H4 (cell line): ENCODE measurements around the gene CAPN14. TPM values are rescaled to one million over a fixed set of nuclear protein-coding genes. Genes with fewer than 3 reads are reported as not detected.
"Not testable (repeated sequence)": the region's sequence is repeated elsewhere in the genome, so short reads cannot be mapped to it uniquely, and the experiment has no call there.

Experiments
- DNase-seq: peaks from one replicate; pipeline ENCODE4 v3.0.0-alpha.2; 2015; ENCODE audit warnings: low spot score
- total RNA-seq: library from RNA; depleted of rRNA; stranded (reverse); fragments of >200 nt; shearing (Covaris generic); gene quantifications from 2 replicates; pipeline ENCODE4 v1.2.3, GENCODE V29; 2014

CAPN14 gene
- total RNA-seq, 1 experiment from 2014 or later, result 0.14 TPM

DNA sequence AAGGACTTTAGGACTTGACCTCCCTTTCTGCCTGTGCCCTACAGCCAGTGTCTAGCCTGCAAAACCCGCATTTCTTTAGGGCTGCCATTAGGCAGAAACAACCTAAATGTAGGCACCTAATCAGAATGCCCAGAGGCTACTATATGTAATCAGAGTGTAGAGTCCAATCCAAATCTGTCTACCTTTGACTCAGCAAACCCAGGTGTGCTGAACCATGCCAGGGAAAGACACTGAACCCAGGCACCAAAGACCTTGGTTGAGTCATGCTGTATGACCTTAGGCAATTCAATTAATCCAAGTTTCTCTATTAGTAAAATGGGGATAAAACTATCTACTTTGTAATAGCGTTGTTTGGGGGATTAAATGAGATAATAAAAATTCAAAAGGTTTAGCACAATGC lies 20.7 kb downstream of the CAPN14 start:
- DNase-seq, result no peak

GRCh38 chr2:31193806-31194205 lies 23.5 kb downstream of the CAPN14 start:
- DNase-seq, result no peak

GRCh38 chr2:31192851-31193392 lies 24.4 kb downstream of the CAPN14 start:
- DNase-seq, result no peak

GRCh38 chr2:31192396-31192795 lies 24.9 kb downstream of the CAPN14 start:
- DNase-seq, result no peak

GRCh38 chr2:31191931-31192330 lies 25.4 kb downstream of the CAPN14 start:
- no peak for DNase-seq

DNA sequence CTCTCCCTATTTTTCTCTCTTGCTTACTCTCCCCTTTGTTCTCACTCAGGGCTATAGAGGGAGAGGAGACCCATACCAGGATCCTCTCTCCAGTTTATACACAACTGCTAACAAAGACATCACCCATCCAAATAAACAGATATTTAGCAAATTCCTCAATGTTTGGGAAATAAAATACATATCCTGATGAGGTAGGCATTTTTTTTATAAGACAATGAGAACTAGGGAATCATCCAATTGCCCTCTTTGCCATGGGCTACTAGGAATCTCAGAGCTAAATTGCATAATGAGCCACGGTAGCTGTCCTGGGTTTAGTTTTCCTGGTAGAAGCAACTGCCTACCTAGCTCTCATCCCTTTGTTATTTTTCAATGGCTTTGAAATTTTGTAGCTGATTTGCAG lies 27.1 kb downstream of the CAPN14 start:
- DNase-seq, result no peak

DNA sequence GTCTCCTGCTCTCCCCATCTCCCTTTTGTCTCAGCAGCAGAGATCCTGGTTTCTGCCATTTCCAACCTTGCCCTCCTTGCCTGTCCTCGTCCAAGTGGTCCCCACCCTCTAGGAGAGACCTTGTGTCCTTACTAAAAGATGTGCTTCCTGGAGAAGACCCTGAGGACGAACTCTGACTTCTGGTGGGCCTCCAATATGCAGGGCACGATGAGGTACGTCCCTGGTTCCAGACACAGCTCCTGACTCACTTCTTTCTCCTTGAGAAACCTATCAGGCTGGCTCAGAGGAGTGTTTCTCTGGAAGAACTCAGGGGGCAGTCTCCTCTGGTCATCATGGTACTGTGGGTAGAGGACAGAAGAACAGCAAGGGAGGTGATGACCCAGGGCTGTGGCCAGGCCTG lies 28.2 kb downstream of the CAPN14 start:
- DNase-seq, result no peak

- DNase-seq, result no peak
These were observed 29.2 kb downstream of the CAPN14 start for GRCh38 chr2:31188131-31188530.

DNA sequence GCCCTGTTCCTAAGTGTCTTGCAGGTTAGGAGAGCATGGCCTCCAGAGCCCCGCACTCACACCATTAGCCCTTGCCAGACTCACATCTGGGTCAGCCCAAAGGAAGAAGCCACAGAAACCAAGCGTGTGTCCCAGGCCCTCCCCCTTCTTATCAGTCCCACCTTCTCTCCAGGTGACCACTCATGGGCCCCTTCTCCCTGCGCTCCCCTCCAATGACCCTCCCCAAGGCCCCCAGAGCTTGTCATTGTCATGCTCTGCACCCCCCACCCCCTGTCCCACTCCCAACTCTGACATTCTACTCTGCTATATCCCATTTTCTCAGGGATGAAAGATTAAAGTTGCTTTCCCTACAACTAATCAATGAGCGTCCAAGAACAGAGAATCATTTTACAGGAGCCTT lies 30.1 kb downstream of the CAPN14 start:
- no peak for DNase-seq

DNA sequence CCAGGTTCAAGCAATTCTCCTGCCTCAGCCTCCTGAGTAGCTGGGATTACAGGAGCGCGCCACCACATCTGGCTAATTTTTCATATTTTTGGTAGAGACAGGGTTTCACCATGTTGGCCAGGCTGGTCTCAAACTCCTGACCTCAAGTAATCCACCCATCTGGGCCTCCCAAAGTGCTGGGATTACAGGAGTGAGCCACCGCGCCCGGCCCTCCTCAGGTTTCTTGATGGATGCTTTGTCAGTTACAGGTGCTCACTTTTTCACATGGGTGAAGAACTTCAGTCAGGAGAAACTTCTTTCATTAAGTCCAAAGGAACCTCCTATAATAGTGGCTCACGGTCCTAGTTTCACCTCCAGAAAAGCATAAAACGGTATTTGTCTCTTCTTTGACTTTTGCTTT lies 33.3 kb downstream of the CAPN14 start:
- not testable (repeated sequence) for DNase-seq

DNA sequence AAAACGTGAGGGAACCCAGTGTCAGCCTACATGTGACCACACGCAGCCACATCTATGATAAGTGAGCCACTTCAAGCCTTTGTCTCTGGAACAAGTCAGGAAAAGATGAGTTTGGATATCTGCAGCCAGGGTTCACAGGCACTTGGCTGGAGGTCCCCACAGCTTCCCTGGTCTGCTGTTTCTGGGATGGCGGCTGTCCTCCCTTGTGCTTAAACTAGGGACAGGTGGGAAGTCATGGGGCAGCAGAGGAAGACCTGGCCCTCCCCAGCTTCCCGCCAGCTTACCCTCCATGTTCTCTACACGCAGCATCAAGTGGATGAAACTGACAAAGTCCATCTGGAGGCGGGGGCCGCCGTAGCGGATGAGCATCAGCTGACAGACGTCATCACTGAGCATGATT lies 40.6 kb downstream of the CAPN14 start:
- DNase-seq, result no peak

- DNase-seq, result no peak
These were observed 46.2 kb downstream of the CAPN14 start for GRCh38 chr2:31171142-31171541.

- DNase-seq, result peak; percentile 60
These were observed 47.1 kb downstream of the CAPN14 start for GRCh38 chr2:31170071-31170698.

- DNase-seq, result no peak
These were observed 49.0 kb downstream of the CAPN14 start for GRCh38 chr2:31168291-31168690.

- no peak for DNase-seq
These were observed 50.4 kb downstream of the CAPN14 start for GRCh38 chr2:31166925-31167324.

- DNase-seq, result no peak
These were observed 54.2 kb downstream of the CAPN14 start for GRCh38 chr2:31163011-31163539.

GRCh38 chr2:31161637-31162036 lies 55.7 kb downstream of the CAPN14 start:
- no peak for DNase-seq

- DNase-seq, result no peak
These were observed 65.8 kb downstream of the CAPN14 start for GRCh38 chr2:31151501-31151900.

- DNase-seq, result no peak
These were observed 67.1 kb downstream of the CAPN14 start for GRCh38 chr2:31150120-31150670.

DNA sequence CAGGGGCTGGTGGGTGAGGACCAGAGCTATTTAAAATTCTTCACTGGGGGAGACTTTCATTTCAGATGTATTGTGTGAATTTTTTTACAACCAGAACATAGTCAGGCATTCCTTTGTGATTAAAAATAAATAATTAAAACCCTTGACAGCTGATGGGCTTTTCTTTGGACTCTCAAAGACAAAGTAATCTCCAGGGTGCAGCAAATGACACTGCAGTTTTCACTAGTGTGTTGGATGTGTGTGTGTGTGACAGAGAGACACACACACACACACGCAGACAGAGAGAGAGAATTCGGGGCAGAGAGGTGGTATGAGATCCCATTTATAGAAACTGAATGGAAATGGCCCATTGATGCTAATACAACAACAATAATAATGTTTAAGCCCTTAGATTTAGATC lies 68.8 kb downstream of the CAPN14 start:
- no peak for DNase-seq

GRCh38 chr2:31147645-31148044 lies 69.7 kb downstream of the CAPN14 start:
- DNase-seq, result no peak

DNA sequence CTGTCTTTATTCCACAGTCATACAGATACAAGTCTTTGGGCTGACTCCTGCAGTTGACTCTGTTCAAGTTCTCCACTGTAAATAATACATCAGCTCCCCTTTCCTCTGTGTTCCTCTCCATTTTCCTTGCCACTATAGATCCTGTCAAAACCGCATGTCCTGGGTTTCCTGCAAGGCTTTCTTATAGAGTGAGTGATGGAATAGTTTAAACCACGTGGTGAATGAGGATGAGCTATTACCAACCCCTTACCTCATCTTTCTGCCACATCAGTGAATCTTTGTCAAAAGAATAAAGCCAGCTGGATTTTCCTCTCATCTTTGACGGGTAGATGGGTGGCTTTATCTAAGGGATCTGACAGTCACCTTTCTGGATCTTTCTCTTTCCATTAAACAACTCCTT lies 75.2 kb downstream of the CAPN14 start:
- no peak for DNase-seq

DNA sequence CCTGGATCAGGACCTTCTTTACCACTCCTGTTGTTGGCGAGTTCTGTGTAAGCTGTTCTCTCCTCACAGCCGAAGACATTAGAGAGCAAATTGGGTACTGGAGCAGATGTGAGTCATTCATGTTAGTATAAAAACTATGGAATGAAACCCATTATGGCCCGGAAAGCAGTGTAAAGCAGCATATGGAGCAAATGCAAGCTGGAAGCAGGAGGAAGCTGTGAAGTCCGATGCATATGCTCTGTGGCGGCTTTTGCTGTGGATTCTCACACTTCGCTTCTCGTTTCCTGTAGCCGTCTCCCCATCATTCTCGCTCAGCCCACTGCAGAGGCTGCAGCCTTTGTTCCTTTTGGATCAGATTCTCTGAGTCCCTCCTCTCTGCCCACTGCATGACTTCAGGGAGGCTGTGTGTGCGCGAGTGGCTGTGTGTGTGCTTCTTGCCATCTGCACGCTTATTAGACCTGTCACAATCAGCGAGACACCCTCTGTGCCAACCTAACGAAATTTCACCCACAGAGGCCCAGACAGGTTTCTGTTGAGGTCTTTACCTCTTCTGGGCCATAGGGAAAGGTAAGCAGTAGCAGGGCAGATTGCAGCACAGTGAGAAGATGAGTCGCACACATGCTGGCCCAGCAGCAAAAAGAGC lies 75.8 kb downstream of the CAPN14 start:
- DNase-seq, result no peak
